CD4-positive, alpha-beta T cell treated with Interleukin-21 for 1 hour (primary cell): ENCODE results near the gene ARSK.

Experiments
- DNase-seq: peaks from one replicate; pipeline ENCODE4 v3.0.0-alpha.2; 2020

The ARSK gene

GRCh38 chr5:95554647-95555548 lies at the start of gene ARSK, which contains the start of gene SKIC3:
Gene ARSK, plus strand, starts transcription at chr5:95555101. Its CDS starts 178 bp downstream, at chr5:95555279.
Gene SKIC3, minus strand, starts transcription at chr5:95554977. Its CDS starts 7,827 bp downstream, at chr5:95547150.
- DNase-seq = peak; percentile 97

GRCh38 chr5:95508550-95508949 lies 46.4 kb upstream of the ARSK start:
- no peak for DNase-seq

GRCh38 chr5:95511606-95512005 lies 43.3 kb upstream of the ARSK start:
- no peak for DNase-seq

DNA sequence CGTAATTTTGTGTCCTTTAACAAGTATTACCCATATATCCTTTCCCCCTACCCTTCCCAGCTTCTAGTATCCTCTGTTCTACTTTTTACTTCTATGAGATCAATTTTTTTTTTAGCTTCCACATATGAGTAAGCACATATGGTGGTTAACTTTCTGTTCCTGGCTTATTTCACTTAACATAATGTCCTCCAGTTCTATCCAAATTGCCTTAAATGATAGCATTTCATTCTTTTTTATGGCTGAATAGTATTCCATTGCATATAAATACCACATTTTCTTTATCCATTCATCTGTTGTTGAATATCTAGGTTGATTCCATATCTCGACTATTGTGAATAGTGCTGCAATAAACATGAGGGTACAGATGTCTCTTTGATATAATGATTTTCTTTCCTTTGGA lies 36.5 kb upstream of the ARSK start:
- no peak for DNase-seq

- no peak for DNase-seq
These were observed 35.8 kb upstream of the ARSK start for GRCh38 chr5:95519151-95519550.

DNA sequence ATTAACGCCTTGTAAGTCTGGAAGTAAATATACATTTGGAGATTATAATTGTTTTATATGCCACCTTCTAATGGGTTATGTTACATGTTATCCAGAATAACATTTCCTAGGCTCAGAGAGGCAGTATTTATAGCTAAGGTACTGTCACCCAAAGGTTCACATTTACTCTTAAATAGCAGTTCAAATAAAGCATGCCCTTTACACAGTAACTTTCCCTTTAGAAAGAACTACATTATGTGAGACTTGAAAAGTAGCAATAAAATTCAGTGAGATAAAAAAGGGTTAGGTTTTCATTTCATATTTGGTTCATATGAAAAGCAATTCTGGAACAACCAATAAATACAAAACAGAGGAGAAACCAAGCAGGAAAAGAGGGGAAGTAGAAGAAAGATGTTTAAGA lies 35.2 kb upstream of the ARSK start:
- DNase-seq = no peak

- DNase-seq = no peak
These were observed 34.7 kb upstream of the ARSK start for GRCh38 chr5:95520206-95520605.

GRCh38 chr5:95524423-95524822 lies 30.5 kb upstream of the ARSK start:
- no peak for DNase-seq

- no peak for DNase-seq
These were observed 28.0 kb upstream of the ARSK start for GRCh38 chr5:95526871-95527270.

DNA sequence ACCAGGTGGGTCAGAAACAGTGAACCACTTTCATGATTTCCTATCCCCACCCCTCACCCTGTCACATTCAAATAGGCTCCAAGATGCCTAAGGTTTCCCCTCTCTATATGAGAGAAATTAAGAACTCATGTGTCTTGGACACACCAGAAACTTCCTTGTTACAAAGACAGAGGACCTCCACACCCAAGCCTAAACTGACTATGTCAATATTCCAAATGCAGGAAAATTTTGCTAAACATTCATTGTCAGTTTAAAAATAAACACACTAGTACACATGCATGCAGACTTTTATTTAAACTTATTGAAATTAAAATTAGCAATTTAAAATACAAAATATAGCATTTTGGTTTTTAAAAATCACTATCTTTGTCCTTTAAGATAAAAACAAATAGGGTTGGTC lies 26.3 kb upstream of the ARSK start:
- no peak for DNase-seq

DNA sequence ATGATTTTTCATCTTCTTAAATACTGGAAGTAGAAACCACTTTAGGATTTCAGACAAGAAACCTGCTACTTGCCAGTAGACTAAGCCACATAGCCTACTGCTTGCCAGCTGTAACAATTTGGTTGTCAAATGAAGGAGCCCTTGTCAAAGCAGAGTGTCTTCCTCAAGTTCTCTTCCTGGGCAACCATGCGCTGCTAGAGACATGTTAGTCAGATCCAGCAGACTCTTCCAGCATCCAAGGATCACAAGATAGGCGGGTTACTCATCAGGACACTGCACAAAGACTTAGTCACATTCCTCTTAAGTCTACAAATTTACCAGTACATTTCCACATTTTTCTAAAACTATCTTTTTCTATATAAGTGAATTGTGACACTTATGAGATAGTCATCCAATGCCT lies 24.5 kb upstream of the ARSK start:
- no peak for DNase-seq

- DNase-seq = no peak
These were observed 23.4 kb upstream of the ARSK start for GRCh38 chr5:95531491-95531890.

DNA sequence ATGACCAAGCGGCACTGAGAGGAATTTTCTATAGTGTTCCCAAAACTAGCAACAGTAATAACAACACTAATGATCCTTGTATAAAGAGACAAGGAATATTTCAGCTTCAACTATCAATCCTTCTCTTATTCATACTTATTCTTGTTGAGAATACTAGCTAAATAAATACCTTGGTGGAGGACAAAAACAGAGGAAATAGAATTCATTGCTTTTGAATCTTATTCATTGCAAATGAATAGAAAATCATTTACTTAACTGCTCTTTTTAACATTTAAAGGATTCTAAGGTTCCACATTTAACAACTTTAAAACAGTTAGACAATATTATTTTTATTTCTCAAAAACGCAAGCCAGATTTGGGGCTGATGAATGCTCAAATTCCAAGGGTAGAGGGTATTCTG lies 22.5 kb upstream of the ARSK start:
- no peak for DNase-seq

DNA sequence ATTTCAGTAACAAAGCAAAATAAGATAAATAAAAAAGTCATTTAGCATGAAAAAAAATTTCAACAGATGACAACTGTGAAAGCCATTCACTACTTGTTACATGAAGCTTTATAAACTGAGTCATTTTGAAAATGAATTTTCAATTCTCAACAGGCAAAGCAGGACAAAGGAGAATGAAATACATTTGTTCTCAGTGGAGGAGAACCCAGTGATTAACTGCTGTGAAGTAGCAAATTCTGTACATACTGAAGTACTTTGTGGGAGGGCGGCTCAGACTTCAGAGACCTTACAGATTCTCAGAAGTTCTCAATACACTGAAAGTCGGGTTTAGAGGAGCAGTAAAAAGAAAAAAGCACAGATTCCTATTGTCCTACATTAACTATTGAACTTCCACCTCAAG lies 21.8 kb upstream of the ARSK start:
- DNase-seq = no peak

- DNase-seq = no peak
These were observed 21.1 kb upstream of the ARSK start for GRCh38 chr5:95533761-95534160.

DNA sequence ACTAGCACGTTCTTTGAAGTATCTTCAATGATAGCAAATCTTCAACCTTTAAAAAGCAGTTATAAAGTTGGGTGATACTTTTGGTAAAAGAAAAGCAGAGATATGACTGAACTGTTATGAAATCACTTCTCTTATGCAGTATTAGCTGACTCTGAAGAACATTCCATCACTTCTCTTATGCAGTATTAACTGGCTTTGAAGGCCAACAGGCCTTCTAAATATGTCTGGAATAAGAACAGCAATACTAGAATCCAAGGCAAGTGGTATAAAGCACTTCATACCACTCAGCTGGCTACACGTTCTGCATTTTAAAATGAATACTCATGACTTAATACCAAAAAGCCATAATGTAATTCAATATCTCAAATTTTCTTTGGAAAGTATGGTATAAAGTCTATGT lies 17.4 kb upstream of the ARSK start:
- no peak for DNase-seq

DNA sequence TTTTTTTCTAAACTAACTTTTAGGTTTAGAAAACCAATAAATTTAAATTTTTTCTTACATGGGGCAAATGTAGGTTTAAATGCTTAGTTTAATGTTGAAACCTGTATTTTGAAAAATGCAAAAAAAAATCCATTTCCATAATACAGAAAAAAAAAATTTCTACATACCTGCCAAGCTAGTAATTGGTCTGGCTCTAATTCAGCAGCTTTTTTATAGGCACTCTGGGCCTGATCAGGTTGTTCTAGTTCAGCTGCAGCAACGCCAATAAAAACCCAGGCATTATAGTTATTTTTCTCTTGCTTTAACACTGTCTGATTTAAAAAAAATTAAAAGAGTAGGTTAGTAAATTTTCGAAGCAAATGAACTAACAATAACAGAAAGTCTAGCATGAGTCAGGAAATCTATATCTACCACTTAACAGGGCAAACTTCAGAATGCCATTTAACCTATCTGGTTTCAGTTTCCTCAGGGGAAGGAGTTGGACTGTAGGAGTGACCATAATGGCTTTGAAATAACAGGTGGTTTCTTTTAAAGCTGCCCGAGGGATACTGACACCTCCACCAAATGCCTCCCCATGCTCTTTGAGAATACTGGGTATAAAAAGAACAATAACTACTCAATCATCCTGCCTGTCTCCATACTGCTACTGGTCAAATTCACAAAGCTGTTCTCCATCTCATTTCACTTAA lies 11.7 kb upstream of the ARSK start:
- DNase-seq = no peak

DNA sequence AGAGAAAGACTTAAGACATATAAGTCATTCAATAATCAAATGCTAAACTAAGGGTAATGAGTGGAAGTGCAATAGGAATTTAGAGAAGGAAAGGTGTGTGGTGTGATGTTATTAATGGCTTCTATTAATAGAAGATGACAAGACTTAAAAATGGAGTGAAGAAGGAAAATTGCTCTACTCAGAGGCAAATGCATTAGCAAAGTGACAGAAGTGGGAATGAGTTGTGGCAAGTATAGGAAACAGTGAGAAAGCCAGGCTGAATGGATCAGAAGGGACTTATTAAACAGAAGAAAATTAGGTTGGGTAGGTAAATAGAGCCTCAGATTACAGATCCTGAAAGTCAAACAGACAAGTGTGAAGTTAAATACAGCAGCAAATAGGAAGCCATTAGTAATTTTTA lies 5.9 kb upstream of the ARSK start:
- no peak for DNase-seq

DNA sequence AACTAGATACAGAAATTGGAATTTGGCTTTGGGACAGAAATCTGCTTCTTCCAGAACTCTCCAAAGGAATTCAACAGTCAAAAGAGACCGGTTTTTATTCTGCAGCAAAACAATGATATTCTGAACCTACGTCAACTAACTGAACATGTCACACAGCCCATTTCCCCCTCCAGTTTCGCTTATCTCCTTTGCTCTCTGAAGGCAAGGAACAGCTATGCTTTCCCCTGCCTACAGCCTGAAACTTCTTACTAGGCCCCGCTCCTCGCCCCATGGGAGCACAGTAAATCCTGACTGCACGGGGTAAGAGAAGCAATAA lies 612 bp upstream of the ARSK start:
- no peak for DNase-seq

GRCh38 chr5:95555553-95555952 lies 652 bp downstream of the ARSK start:
- no peak for DNase-seq

- DNase-seq = no peak
These were observed 2.9 kb downstream of the ARSK start for GRCh38 chr5:95557841-95558240.

GRCh38 chr5:95562282-95562681 lies 7.4 kb downstream of the ARSK start:
- DNase-seq = no peak

DNA sequence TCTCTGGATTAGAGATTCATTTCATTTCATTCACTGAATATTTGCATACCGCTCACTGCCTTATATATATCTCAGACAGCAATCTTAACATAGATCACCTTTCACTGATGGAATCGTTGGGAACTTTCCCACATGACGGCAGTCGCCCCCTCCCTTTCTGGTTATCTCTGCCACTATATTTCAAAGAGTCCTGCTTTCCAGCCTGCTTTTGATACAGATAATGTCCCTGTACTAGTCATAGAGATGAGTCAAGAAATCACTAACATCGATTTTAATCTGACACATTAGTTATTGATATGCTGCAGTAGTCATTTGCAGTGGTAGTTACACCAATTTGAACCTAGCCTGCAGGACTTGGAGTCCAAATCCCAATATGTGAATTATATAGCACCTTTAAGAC lies 8.5 kb downstream of the ARSK start:
- DNase-seq = no peak

- DNase-seq = no peak
These were observed 9.5 kb downstream of the ARSK start for GRCh38 chr5:95564450-95564849.
